GM18508 (cell line): Measurements from ENCODE around the gene LGALSL.

Experiments used
- ATAC-seq: cut with Tn5 transposase; IDR thresholded peaks from one replicate; pipeline ENCODE4 v1.9.1; 2021; ENCODE audit warnings: moderate number of reproducible peaks; ENCODE audit not compliant: insufficient read depth, unreplicated experiment

The LGALSL gene

DNA sequence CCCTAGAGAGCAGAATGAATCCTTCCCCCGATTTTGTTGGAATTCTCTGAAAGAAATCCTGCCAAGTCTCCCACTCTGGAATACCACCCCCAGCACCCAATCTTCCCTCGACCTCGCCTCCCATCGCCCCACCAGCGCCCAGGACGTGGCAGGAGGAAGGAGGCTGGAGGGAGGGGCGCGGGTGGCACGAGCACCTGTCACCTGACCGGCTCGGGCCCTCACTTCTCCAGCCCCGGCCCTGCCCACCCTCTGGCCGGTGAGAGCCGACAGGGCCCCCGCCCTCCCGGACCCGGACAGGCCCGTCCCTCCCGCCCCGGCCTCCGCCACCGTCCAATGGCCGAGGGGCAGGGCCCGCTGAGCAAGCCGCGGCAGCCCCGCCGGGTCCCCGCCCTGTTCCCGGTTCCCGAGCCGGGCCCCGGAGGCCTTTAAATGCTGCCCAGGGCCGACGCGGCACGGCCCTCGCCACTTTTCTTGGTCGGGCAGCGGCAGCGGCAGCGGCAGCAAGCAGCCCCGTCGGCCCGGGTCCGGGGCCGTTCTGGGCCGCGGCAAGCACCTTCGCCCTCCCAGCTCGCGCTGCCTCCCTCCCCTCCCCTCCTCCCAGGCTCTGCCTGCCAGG, at the start of gene LGALSL:
TSS of gene LGALSL (plus strand) at position 393 of the 616 bp plus-strand sequence. CDS start 384 bp downstream, outside the sequence.
- ATAC-seq = no peak

DNA sequence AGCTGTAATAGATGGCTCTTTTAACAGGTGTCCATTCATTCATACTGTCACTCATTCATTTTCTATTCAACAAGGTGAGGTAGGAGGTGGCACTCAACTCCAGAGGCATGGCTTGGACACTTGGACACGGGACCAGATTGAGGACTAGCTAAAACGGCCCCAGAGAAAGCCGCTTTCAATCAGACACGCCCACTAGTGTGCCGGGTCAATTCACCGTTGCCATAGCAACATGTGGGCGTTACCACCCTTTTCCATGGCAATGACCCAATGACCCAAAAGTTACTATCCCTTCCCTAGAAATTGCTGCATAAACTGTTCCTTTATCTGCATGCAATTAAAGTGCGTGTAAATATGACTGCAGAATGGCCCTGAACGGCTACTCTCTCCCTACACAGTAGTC, 49.2 kb upstream of the LGALSL start:
- no peak for ATAC-seq

DNA sequence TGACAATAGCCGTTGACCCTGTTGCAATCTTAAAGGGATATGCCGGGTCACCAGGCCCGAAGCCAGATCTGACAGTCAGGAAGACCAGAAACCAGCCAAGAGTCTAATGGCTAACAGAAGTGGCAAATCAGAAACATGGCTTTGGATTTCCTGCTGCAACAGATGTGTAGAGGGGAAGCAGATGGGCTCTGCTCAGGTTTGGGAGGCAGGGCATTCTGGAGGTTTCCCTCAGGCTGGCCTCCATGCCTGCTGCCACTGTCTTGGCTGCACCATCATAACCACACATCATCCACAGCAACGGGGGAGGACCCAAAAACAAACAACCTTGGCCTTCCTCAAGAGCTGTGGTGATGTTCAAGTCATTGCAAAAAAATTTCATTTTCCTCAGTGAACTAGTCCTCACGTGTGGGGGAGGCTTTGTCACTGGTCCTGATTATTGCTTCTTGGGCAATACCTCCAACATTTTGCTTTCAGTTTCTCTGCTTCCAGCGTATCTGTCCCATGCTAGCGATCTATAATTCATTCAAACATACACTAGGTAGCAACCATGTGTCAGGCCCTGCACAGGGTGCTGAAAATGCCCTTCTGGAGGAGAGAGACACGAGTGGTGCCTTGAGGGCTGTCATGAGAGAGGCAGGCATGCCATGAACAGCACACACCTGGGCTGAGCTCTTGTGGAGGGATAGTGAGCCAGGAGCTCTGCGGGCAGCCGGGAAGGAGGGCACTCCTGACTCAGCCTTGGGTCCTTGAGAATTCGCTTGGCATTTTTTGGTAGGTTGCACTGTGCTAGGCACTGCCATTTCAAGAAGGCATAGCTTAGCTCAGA, 48.2 kb upstream of the LGALSL start:
- ATAC-seq = no peak

DNA sequence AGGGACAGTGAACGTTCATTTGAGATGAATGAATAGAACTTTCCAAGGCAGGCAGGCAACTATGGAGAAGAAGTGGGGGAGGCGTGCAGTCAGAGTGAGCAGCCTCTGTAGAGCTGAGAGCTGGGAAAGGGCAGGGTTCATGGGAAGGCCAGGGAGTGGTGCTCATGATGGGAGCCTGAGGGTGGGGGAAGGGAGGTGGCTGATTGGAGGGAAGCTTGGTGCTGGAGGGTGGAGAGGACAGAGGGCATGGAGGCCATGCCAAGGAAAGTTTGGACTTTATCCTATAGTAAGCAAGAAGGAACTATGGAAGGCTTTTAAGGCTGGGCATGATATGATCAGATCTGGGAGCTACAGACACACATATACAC, 47.6 kb upstream of the LGALSL start:
- ATAC-seq = no peak

DNA sequence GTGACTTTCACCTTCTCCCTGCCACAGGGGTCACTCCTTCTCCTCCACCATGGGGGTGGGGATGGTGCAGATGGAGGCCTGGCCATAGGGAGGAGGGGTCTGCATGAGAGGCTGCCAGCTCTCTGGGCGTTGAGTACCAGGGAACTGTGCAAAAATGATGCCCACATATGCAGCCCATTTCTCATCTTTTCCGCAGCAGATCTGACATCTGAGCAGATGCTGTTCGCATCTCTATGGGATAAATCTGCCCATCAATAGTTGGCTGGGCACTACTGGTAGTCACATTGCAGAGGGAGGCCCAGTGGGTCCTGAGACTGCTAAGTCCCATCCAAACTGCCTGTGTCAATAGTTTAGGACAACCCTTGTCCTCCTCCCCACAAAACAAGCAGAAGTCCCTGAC, 45.9 kb upstream of the LGALSL start:
- no peak for ATAC-seq

DNA sequence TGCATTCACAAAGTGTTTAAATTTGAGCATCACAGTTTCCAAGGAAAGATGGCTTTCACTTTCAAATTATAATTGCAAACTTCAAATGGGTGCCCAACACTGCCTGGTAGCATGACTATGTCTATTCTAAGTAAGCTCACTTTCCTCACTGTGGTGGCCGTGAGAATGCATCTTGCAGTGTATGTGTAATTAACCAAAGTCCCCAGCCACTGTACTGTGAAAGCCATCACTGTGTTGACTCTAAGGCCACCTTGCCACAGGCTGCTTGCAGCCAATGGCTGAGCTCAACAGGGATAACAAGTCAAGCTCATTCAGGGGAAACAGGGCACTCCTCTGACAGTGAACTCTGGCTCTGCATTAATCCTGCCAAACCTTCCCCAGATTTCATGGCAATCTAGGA, 43.3 kb upstream of the LGALSL start:
- ATAC-seq = no peak

DNA sequence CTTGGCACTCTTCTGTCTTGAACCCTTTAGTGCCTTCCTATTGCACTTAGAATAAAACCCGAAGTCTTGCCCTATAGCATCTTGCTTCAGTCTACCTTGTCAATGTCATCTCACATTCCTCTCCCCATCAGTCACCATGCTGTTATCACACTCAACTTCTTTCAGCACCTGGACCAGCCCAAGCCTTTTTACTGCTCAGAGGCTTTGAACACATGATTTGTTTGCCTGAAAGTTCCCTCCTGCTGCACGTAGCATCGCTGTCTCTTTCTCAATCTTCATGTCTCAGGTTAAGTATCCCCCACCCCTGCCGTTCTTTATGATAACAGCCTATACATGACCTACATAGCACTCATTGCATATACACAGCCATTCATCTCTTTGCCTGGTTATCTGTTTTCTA, 41.3 kb upstream of the LGALSL start:
- no peak for ATAC-seq

DNA sequence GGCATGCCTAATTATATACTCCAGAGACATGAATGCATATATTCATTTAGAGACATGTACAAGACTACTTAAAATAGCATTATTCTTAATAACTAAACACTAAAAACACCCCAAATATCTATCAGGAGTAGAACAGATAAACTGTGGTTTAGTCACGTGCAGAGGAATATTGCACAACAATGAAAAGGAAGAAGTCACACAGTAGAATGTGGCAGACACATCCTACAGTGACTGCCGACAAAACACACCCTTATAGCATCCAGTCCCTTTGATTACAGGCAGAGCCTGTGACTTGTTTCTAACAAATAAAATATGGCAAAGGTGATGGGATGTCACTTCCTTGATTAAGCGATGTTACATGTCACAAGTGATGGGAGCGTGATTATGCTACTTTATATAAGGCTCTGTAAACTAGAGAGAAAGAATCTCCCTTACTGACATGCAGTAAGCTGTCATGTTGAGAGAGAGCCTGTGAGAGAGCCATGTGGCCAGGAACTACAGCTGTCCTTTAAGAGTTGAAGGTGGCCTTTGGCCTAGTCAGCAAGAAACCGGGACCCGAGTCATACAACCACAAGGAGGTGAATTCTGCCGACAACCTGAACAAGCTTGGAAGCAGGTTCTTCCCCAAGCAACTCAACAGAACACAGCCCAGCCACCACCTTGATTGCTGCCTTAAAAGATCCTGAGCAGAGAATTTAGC, 39.1 kb upstream of the LGALSL start:
- ATAC-seq = no peak

DNA sequence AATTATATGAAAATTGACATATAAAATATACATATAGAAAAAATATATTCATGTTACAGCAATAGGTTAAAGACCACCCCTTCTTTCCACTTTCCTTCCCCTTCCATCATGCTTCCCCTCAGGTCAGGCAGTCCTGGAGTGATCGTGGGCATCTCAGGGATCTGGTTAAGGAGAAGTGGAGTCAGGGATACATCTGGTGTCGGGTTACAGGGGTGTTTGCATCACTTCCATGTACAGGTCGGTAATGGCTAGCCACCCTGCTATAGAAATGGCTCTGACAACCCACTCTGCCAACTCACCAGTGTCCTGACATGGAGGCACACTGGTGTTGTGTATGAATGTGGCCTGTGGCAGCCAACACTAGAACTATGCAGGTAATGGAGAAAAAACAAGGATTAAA, 36.3 kb upstream of the LGALSL start:
- ATAC-seq = no peak

DNA sequence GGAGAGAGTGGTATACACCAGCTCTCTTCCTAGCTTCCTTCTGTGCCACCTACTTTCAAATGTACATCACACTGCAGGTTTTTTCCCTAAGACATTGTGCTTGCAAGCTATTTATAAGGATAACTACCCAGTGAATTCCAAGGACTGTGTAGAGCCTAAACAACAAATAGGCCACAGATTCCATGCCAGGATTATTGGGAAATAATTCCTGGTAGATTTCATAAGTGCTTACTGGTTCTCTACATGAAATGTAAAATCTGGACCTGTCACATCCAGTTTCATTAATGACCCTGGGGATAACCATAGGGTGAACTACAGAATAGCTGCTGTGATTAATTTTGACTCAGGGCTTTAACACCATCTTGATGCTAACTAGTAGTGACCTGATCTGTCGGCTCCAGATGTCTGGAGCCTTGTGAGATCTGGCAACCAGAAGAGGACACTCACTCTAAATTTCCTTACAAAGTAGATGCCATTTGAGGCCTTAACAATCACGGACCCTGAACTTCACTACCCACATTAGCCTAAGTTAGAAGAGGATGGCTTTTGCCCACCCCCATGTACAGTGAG, 34.3 kb upstream of the LGALSL start:
- no peak for ATAC-seq

DNA sequence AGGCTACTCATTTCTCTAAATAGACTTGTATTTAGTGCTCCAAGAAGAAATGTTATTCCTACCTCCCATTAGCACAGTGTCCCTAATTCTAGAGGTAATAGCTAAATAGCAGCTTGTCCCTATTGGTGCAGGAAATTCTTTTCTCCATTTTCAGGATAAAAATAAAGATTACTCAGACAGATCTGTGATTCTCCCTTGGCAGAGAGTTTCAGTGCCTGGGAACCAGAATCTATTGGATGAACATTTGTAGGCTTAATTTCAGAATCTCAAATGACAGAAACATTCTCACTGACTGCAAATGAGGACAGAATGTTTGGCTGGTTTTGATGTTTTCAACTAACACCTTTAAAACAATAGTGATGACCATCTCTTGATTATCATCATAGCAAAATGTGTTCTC, 33.3 kb upstream of the LGALSL start:
- no peak for ATAC-seq

DNA sequence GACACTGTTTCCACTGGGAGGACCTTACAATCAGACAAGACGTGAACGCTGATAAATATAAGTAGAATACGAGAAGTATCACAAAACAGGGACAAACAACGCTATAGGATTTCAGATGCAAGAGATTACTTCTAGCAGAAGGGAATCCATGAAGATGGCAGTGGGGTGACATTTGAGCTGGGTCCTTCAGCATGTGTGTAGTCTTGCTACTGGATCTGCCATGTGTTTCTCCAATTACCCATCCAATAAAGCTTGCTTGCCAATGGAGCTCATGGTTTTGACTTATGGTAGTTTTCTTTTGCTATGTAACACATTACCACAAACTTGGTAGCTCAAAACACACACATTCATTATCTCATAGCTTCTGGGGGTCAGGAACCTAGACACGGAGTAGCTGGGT, 32.8 kb upstream of the LGALSL start:
- no peak for ATAC-seq

DNA sequence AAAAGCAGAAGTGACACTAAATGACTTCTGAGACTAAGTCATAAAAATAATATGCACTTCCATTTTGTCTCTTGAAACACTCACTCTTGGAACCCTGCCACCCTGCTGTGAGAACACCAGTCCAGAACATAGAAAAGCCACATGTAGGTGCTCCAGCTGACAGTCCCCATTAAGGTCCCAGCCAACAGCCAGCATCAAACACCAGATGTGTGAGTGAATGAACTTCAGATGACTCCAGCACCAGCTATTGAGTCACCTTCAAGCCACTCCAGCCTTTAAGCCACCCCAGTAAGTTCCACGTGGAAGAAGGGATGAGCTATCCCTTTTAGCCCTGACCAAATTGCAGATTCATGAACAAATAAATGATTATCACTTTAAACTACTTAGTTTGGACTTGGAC, 31.5 kb upstream of the LGALSL start:
- no peak for ATAC-seq

DNA sequence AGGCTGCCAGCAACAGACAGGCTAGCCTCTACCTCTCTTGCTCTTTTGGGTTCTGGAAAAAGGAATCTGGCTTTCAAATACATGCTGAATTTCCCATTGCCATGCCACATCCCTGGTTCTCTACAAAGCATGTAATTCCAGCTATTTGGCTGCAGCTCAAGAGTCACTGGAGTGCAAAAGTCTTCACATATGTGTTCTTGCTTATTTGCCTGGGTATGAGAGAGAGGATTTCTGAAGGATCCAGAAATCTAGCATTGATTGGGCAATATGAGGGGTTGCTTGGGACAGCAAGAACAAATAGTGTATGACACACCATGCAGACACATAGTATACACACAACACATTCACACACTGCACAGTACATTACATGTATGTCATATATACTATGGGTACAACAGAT, 30.7 kb upstream of the LGALSL start:
- ATAC-seq = no peak

DNA sequence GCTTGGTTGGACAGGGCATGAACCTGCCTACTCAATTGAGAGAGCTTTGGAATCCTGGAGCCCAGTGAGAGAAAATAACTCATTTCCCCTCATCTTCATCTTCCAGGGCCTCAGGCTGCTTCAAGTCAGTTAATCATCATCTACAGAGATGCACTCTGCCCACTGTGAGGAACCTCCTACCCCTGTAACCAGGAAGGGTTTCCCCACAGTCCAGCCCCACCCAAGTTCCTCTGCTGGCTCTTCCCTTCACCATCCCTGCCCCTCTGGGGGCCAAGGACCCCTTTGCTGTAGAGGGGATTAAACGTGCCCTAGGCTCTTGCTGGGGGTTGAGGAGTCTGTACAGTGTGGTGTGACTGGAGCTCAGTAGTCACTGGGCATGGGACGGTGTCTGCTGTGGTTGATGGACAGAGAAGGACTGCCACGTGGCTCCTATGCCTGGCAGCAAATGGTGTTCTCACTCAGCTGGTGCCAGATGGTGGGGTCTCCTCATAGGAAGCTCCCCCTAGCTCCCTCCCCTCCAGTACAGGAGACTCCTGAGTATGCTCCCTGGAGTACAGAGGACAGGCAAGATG, 29.5 kb upstream of the LGALSL start:
- ATAC-seq = no peak

DNA sequence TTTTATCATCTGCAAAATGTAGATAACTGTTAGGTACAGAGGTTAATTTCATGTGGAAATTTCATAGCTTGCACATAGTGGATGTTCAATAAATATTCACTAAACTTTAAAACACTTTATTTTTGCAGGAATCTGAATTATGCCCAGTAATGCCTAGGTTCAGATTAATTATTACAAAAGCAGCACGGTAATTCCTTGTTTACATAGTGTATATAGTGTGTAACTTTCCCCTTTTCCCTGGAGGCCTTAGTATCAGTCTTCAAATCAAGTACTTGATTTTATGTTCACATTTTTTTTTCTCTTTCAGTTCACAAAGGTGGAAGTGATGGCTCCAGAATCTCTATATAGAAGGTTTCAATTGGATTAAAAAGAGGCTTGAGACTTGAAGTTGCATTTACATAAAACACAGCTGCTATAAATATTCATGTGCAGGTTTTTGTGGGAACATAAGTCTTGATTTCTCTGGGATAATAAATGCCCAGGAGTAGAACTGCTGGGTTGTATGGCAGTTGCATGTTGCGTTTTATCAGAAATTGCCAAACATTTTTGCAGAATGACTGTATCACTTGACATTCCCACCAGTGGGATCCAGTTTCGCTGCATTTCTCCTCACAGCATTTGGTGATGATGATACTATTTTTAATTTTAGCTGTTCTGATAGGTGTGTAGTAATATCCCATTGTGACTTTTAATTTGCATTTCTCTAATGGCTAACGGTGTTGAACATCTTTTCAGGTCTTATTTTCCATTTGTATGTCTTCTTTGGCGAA, 27.6 kb upstream of the LGALSL start:
- no peak for ATAC-seq

DNA sequence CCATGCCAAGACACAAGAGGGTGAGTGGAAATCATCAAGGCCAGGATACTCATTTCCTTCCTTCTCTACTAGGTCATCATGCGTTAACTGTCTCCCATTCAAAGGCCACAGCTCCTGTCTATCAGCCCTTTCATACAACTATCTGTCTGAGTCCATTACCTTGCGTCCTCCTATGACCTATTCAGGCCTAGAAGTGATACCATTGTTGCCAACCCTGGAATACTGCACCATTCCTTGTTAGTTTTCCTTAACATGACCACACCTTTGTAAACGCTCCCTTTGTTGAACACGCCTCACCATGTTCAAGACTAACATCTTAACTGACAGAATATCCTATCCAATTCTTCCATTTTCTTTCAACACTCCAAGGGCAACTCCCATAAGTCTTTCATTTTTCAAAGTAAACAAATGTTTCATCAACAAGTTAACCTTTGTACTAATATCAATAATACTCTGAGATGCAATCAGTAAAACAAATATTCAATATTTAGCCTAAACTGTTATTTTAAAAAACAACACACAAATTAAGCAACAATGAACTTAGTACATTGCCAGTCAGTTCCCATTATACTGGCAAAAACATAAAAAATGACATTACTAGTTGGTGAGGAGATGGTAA, 19.8 kb upstream of the LGALSL start:
- no peak for ATAC-seq

DNA sequence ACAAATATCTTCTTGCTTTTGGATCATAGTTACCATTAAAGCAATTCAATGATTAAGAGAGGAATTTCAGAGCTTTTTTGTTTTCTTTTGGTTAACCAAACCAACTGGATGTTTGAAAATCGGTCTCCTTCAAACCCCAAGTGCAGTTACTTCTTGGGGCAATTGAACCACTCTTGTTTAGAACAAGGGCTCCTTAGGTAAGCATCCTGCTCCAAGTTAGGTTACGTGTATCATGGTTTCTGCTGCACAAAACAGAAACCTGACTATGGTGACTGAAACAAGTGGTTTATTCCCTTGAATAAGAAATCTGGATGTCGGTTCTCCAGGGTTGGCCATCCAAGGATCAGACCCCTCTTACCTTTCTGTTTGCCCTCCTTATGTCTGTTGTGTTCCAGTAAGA, 16.1 kb upstream of the LGALSL start:
- no peak for ATAC-seq

DNA sequence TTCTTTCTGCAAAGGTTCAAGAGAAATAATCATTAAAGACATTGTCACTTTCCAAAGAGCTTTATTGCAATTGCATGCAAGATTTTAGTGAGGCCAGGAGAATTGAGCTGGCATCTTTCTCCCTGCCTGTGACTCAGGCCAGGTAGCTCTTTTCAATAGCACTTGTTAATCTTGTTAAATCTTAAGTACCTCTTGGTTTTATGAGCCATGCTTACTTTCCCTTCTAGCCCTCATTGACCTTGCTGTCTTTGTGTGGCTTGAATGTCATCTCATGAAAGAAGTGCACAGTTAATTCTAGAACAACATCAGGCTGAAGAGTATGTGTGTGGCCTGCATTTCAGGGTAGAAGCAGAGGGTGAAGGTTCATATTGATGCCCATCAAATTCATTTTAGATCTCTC, 14.8 kb upstream of the LGALSL start:
- no peak for ATAC-seq

DNA sequence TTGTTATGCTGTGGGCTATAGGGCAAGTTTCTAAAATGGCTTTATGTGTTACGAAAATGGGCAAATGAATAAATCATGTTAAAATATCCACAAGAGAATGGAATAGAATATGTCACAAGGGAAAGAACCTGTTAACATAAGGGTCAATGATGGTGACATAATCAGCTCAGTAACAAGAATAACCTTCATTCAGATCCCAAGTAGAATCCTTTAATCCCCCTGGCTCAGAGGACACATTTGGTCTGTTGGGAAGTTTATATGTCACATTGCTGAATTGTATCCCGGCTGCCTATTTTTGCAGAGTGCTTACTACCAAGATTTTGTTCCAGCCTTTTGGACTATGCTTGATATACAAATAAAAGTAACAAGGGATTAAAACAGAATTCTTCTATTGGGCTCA, 13.1 kb upstream of the LGALSL start:
- no peak for ATAC-seq
